Body of pancreas (tissue), 4 donors: ENCODE data around the gene MXD3.

ENCODE experiments used
- CTCF ChIP-seq, 7 experiments: fragments of 450-650 bp in 4 of 7; fragments of 200-600 bp in 3 of 7; sonication (generic) in 3 of 7; IDR thresholded peaks; one replicate each; pipeline ENCODE4 v1.5.1; 2016 to 2019; ENCODE audit warnings: antibody characterized with exemption in 7 of 7
- POLR2A ChIP-seq, 3 donors: fragments of 450-650 bp; IDR thresholded peaks; one replicate each; pipeline ENCODE4 v1.6.1; 2016; ENCODE audit warnings: antibody characterized with exemption in 3 of 3, mild to moderate bottlenecking in 2 of 3

DNA sequence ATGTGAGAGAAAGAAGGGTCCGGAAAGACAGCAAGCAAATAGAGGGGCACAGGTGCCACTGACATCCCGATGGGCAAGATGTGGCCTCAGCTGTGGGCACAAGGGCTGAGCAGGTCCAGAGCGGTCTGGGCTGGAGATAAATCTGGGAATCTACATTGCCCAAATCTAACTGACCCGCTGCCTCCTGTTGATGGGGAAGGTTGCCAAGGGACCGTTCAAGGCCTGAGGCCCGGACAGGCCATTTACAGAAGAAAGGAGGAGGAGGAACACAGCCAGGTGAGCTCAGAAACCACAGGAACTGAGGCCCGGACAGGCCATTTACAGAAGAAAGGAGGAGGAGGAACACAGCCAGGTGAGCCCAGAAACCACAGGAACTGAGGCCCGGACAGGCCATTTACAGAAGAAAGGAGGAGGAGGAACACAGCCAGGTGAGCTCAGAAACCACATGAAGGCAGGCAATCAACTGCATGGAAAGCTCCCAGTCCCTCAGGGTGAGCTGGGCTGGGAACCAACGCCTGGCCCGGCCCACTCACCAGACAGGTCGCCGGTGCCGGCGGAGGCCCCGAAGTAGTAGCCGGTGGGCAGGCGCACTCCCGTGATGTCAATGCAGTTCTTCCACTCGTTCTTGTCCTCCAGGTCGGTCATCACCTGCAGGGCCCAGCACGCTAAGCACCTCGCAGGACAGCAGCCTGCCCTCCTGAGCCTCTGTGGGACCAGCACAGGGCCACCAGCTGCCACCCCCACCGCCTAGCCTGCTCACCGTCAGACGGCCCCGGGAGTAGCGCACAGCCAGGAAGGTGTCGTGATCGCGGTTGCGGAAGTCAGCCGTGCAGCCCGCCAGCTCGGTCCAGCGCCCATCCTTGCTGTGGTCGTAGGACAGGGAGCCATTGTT lies 25.2 kb upstream of the MXD3 start:
- TF ChIP-seq CTCF (IDR thresholded peaks at IDR 0.05): no peak
- TF ChIP-seq POLR2A (IDR thresholded peaks at IDR 0.05): no peak
